HL-60 (cell line): Measurements from ENCODE around the gene CEBPB.
"Not testable (repeated sequence)": the region's sequence is repeated elsewhere in the genome, so short reads cannot be mapped to it uniquely, and the experiment has no call there.

Source experiments
- DNase-seq, 2 experiments: peaks; one replicate each; pipeline ENCODE4 v3.0.0-alpha.2; 2010 to 2020; ENCODE audit warnings: low read depth in 1 of 2, low spot score in 1 of 2
- H3K27ac ChIP-seq: fragments of 250-450 bp; sonication (Bioruptor Pico); replicated peaks from 2 replicates; pipeline ENCODE4 v1.5.1; 2020; ENCODE audit warnings: mild to moderate bottlenecking, moderate library complexity
- H3K27me3 ChIP-seq: fragments of 250-450 bp; sonication (Bioruptor Pico); 2 replicates; pipeline ENCODE4 v1.5.1; 2021; ENCODE audit warnings: mild to moderate bottlenecking, moderate library complexity; ENCODE audit not compliant: insufficient read depth, poor library complexity, severe bottlenecking
- H3K4me3 ChIP-seq: replicated peaks from 2 replicates; pipeline ENCODE4 v1.5.1; 2011; ENCODE audit warnings: mild to moderate bottlenecking, control low read depth, low read length; ENCODE audit not compliant: insufficient read depth
- CTCF ChIP-seq: IDR thresholded peaks from one replicate; pipeline ENCODE4 v1.5.1; 2011; ENCODE audit warnings: low read length, control low read depth, inconsistent platforms; ENCODE audit not compliant: insufficient read depth
- GABPA ChIP-seq: IDR thresholded peaks from 2 replicates; pipeline ENCODE4 v1.6.1; 2012; ENCODE audit warnings: low read depth
- POLR2AphosphoS5 ChIP-seq: IDR thresholded peaks from 2 replicates; pipeline ENCODE4 v1.6.1; 2012; ENCODE audit warnings: low read depth
- SPI1 ChIP-seq: IDR thresholded peaks from 2 replicates; pipeline ENCODE4 v1.6.1; 2012; ENCODE audit warnings: low read depth, mild to moderate bottlenecking, borderline replicate concordance
- TF ChIP-seq, protein P1 (sequence below): IDR thresholded peaks from 2 replicates; pipeline ENCODE4 v1.6.1; 2012; ENCODE audit warnings: low read depth; ENCODE audit not compliant: insufficient replicate concordance

The CEBPB gene

GRCh38 chr20:50203951-50204937, 13.6 kb downstream of the CEBPB start:
- no peak for DNase-seq
- Histone ChIP-seq H3K27me3 (no peaks in the 10 kb centered on the region), H3K27ac (no peak overlapping the region), H3K4me3 (no peak overlapping the region)
- TF ChIP-seq GABPA: no peak
- TF ChIP-seq POLR2AphosphoS5: no peak
- TF ChIP-seq SPI1: no peak
- TF ChIP-seq, protein P1, sequence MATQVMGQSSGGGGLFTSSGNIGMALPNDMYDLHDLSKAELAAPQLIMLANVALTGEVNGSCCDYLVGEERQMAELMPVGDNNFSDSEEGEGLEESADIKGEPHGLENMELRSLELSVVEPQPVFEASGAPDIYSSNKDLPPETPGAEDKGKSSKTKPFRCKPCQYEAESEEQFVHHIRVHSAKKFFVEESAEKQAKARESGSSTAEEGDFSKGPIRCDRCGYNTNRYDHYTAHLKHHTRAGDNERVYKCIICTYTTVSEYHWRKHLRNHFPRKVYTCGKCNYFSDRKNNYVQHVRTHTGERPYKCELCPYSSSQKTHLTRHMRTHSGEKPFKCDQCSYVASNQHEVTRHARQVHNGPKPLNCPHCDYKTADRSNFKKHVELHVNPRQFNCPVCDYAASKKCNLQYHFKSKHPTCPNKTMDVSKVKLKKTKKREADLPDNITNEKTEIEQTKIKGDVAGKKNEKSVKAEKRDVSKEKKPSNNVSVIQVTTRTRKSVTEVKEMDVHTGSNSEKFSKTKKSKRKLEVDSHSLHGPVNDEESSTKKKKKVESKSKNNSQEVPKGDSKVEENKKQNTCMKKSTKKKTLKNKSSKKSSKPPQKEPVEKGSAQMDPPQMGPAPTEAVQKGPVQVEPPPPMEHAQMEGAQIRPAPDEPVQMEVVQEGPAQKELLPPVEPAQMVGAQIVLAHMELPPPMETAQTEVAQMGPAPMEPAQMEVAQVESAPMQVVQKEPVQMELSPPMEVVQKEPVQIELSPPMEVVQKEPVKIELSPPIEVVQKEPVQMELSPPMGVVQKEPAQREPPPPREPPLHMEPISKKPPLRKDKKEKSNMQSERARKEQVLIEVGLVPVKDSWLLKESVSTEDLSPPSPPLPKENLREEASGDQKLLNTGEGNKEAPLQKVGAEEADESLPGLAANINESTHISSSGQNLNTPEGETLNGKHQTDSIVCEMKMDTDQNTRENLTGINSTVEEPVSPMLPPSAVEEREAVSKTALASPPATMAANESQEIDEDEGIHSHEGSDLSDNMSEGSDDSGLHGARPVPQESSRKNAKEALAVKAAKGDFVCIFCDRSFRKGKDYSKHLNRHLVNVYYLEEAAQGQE: no peak
- no peak for TF ChIP-seq CTCF

GRCh38 chr20:50207026-50207425, 16.4 kb downstream of the CEBPB start:
- TF ChIP-seq SPI1 (no peak), CTCF (no peak), POLR2AphosphoS5 (no peak), GABPA (no peak)
- TF ChIP-seq, protein P1: no peak
- no peak for DNase-seq
- H3K27me3 ChIP-seq: no peaks in the 10 kb centered on the region
- no peak overlapping the region for H3K27ac ChIP-seq
- H3K4me3 ChIP-seq: no peak overlapping the region

DNA sequence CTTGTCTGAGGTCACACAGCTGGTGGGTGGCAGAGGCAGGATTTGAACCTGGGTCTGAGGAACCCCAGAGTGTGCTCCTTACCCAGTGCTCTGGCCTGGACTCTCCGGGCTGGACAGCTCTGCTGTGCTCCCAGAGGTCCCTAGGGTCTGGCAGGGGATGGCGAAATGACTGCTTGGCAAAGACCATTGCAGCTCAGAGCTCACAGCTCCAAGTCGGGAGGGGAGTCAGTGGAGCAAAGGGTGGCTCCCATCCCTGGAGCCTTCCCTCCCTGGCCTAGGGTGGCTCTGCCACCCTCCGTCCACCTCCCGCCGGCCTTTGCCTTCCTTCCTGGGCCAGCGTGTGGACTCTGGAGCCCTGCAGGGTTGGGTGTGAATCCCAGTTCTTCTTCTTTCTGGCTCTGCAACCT, 17.5 kb downstream of the CEBPB start:
- no peak overlapping the region for H3K4me3 ChIP-seq
- DNase-seq: no peak
- no peak overlapping the region for H3K27ac ChIP-seq
- H3K27me3 ChIP-seq: no peaks in the 10 kb centered on the region
- TF ChIP-seq, protein P1: no peak
- TF ChIP-seq GABPA: no peak
- no peak for TF ChIP-seq SPI1
- TF ChIP-seq CTCF: no peak
- TF ChIP-seq POLR2AphosphoS5: no peak

DNA sequence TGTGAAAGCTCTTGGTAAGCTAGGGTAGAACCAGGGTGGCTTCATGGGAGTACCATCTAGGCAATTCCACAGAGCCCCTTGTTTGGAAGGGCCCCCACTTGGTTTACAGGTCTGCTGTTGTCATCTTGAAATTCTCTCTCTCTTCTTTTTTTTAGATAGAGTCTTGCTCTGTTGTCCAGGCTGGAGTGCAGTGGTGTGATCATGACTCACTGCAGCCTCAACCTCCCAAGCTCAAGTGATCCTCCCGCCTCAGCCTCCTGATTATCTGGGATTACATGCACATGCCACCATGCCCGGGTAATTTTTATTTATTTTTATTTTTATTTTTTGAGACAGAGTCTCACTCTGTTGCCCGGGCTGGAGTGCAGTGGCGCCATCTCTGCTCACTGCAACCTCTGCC, 18.2 kb downstream of the CEBPB start:
- H3K4me3 ChIP-seq, H3K27ac ChIP-seq, H3K27me3 ChIP-seq, DNase-seq: not testable (repeated sequence)
